Liver (tissue), 9 donors: ENCODE measurements around the gene ACO2. TPM values are rescaled to one million over a fixed set of nuclear protein-coding genes. Genes with fewer than 3 reads are reported as not detected.

Experiments
- DNase-seq: peaks from one replicate; pipeline ENCODE4 v3.0.0-alpha.2; 2017; ENCODE audit warnings: low spot score
- H3K27ac ChIP-seq, 2 donors: one replicate each; pipeline ENCODE4 v1.7.0; 2013; ENCODE audit warnings: inconsistent platforms in 2 of 2, low read length in 2 of 2, control low read depth in 1 of 2, low read depth in 1 of 2, mild to moderate bottlenecking in 1 of 2
- H3K27me3 ChIP-seq, 4 donors: one replicate each; pipeline versions ENCODE4 v1.6.1 to v1.7.0; 2013; ENCODE audit warnings: low read length in 3 of 4, inconsistent platforms in 1 of 4, mild to moderate bottlenecking in 1 of 4, moderate library complexity in 1 of 4; ENCODE audit not compliant: control insufficient read depth in 4 of 4, insufficient read depth in 4 of 4
- H3K36me3 ChIP-seq, 4 donors: one replicate each; pipeline versions ENCODE4 v1.6.1 to v1.7.0; 2013; ENCODE audit warnings: low read length in 3 of 4, mild to moderate bottlenecking in 3 of 4, low read depth in 1 of 4, moderate library complexity in 1 of 4; ENCODE audit not compliant: control insufficient read depth in 4 of 4, insufficient read depth in 3 of 4
- H3K4me1 ChIP-seq, 4 donors: one replicate each; pipeline versions ENCODE4 v1.6.1 to v1.7.0; 2013; ENCODE audit warnings: low read length in 3 of 4, mild to moderate bottlenecking in 3 of 4, moderate library complexity in 1 of 4; ENCODE audit not compliant: control insufficient read depth in 4 of 4, insufficient read depth in 4 of 4
- H3K4me3 ChIP-seq, 3 donors: one replicate each; pipeline versions ENCODE4 v1.6.1 to v1.7.0; 2013; ENCODE audit warnings: low read length in 3 of 3, control low read depth in 1 of 3, low read depth in 1 of 3, mild to moderate bottlenecking in 1 of 3
- H3K9ac ChIP-seq, 2 donors: one replicate each; pipeline ENCODE4 v1.7.0; 2013; ENCODE audit warnings: low read length in 2 of 2, mild to moderate bottlenecking in 2 of 2, moderate library complexity in 2 of 2, control low read depth in 1 of 2, low read depth in 1 of 2
- H3K9me3 ChIP-seq, 4 donors: one replicate each; pipeline versions ENCODE4 v1.6.1 to v1.7.0; 2013; ENCODE audit warnings: low read length in 3 of 4; ENCODE audit not compliant: control insufficient read depth in 4 of 4
- ATF3 ChIP-seq: IDR thresholded peaks from 2 replicates; pipeline ENCODE4 v1.6.1; 2016; ENCODE audit warnings: antibody characterized with exemption
- CTCF ChIP-seq: fragments of 150-350 bp; IDR thresholded peaks from 2 replicates; pipeline ENCODE4 v1.5.1; 2017; ENCODE audit warnings: improper control_type of control experiment, low read depth, low read length; ENCODE audit not compliant: missing input control
- EGR1 ChIP-seq, 2 donors: IDR thresholded peaks; 2 replicates each; pipeline ENCODE4 v1.6.1; 2016 to 2018; ENCODE audit warnings: antibody characterized with exemption in 2 of 2, low read depth in 2 of 2
- FOXA1 ChIP-seq: IDR thresholded peaks from 2 replicates; pipeline ENCODE4 v1.6.1; 2016; ENCODE audit warnings: antibody characterized with exemption
- FOXA2 ChIP-seq: IDR thresholded peaks from 2 replicates; pipeline ENCODE4 v1.6.1; 2016; ENCODE audit warnings: antibody characterized with exemption
- GABPA ChIP-seq, 2 donors: IDR thresholded peaks in 1 of 2; conservative IDR thresholded peaks in 1 of 2; 2 replicates each; pipeline ENCODE4 v1.6.1; 2016; ENCODE audit warnings: antibody characterized with exemption in 2 of 2, mild to moderate bottlenecking in 1 of 2, moderate library complexity in 1 of 2
- HNF4A ChIP-seq, 2 donors: conservative IDR thresholded peaks; 2 replicates each; pipeline ENCODE4 v1.6.1; 2016; ENCODE audit warnings: antibody characterized with exemption in 2 of 2, mild to moderate bottlenecking in 2 of 2
- HNF4G ChIP-seq: IDR thresholded peaks from 2 replicates; pipeline ENCODE4 v1.6.1; 2016; ENCODE audit warnings: antibody characterized with exemption
- JUND ChIP-seq, 2 donors: IDR thresholded peaks; 2 replicates each; pipeline ENCODE4 v1.6.1; 2016; ENCODE audit warnings: antibody characterized with exemption in 2 of 2
- MAX ChIP-seq: IDR thresholded peaks from 2 replicates; pipeline ENCODE4 v1.6.1; 2016; ENCODE audit warnings: antibody characterized with exemption
- NR2F2 ChIP-seq: IDR thresholded peaks from 2 replicates; pipeline ENCODE4 v1.6.1; 2016; ENCODE audit warnings: antibody characterized with exemption
- RAD21 ChIP-seq, 2 donors: IDR thresholded peaks; 2 replicates each; pipeline ENCODE4 v1.6.1; 2016; ENCODE audit warnings: antibody characterized with exemption in 2 of 2, mild to moderate bottlenecking in 2 of 2
- REST ChIP-seq: IDR thresholded peaks from 2 replicates; pipeline ENCODE4 v1.6.1; 2016; ENCODE audit warnings: antibody characterized with exemption, mild to moderate bottlenecking
- RXRA ChIP-seq, 2 donors: IDR thresholded peaks; 2 replicates each; pipeline ENCODE4 v1.6.1; 2017 to 2018; ENCODE audit warnings: antibody characterized with exemption in 2 of 2, mild to moderate bottlenecking in 1 of 2
- SP1 ChIP-seq: IDR thresholded peaks from 2 replicates; pipeline ENCODE4 v1.6.1; 2018; ENCODE audit warnings: antibody characterized with exemption, mild to moderate bottlenecking
- TAF1 ChIP-seq: conservative IDR thresholded peaks from 2 replicates; pipeline ENCODE4 v1.6.1; 2016; ENCODE audit warnings: antibody characterized with exemption, mild to moderate bottlenecking
- YY1 ChIP-seq: IDR thresholded peaks from 2 replicates; pipeline ENCODE4 v1.6.1; 2016; ENCODE audit warnings: antibody characterized with exemption, mild to moderate bottlenecking
- ZBTB33 ChIP-seq: IDR thresholded peaks from 2 replicates; pipeline ENCODE4 v1.6.1; 2016; ENCODE audit warnings: antibody characterized with exemption
- WGBS: extraction: QIAGEN DNeasy Blood & Tissue Kit; methylation state at CpG from one replicate; pipeline ENCODE4 v1.1.7; 2013; 5-methylcytosine and 5-hydroxymethylcytosine counted together
- polyA plus RNA-seq, 2 donors: library from polyadenylated mRNA; stranded (reverse) in 1 of 2; unstranded in 1 of 2; fragments of 200-250 nt in 1 of 2; fragments of >200 nt in 1 of 2; fragmentation: Nextera tagmentation in 1 of 2; extraction: Ambion mirVana in 1 of 2; gene quantifications; one replicate each; pipeline versions ENCODE4 v1.2.1 to v1.2.3, GENCODE V29; 2013 to 2015
- total RNA-seq, 2 donors: library from RNA; depleted of rRNA; stranded (reverse); fragments of >200 nt; gene quantifications; one replicate each; pipeline ENCODE4 v1.2.3, GENCODE V29; 2014
- donor health status: healthy.
- donor health status: healthy.
- donor health status: healthy.
- donor health status: healthy.
- donor health status: healthy.

ACO2 gene
- total and polyA plus RNA-seq, 4 donors, result 45.3 to 76.1 (median 68.9) TPM

GRCh38 chr22:41530890-41531714 lies 62.2 kb downstream of the ACO2 start:
- 86% methylated on average over 18 of the region's 18 CpGs for WGBS
- Histone ChIP-seq H3K9ac (no peak overlapping the region), H3K27me3 (no peaks in the 10 kb centered on the region), H3K4me3 (no peak overlapping the region), H3K9me3 (no peaks in the 10 kb centered on the region), H3K4me1 (peaks cover 0 to 6% (median 3%) of the 10 kb centered on the region in 4 donors), H3K36me3 (peaks cover 18 to 57% (median 20%) of the 10 kb centered on the region in 4 donors), H3K27ac (no peak overlapping the region)
- TF ChIP-seq YY1 (no peak), ZBTB33 (no peak), CTCF (no peak)
- DNase-seq, result no peak

GRCh38 chr22:41531715-41532477 lies 63.0 kb downstream of the ACO2 start:
- 90% methylated on average over 17 of the region's 17 CpGs for WGBS
- DNase-seq, result no peak

More at GRCh38 chr22:41531715-41532477, 63.0 kb downstream of the ACO2 start:
- Histone ChIP-seq H3K9ac (no peak overlapping the region), H3K4me1 (peaks cover 0 to under 1% (median 0%) of the 10 kb centered on the region in 4 donors), H3K9me3 (no peaks in the 10 kb centered on the region), H3K36me3 (peaks cover 13 to 52% (median 17%) of the 10 kb centered on the region in 4 donors), H3K27me3 (no peaks in the 10 kb centered on the region), H3K4me3 (no peak overlapping the region), H3K27ac (no peak overlapping the region)
- TF ChIP-seq ZBTB33 (no peak), RAD21 (IDR thresholded peaks at IDR 0.05) (no peak), MAX (no peak), REST (no peak), FOXA1 (no peak), YY1 (no peak), HNF4A (conservative IDR thresholded peaks at IDR 0.05) (no peak), NR2F2 (no peak), TAF1 (no peak), HNF4G (no peak), EGR1 (IDR thresholded peaks at IDR 0.05; ENCODE audit: low read depth in 2 of 2) (no peak), GABPA (IDR thresholded peaks at IDR 0.05 in 1 of 2, conservative IDR thresholded peaks at IDR 0.05 in 1 of 2) (no peak), FOXA2 (no peak), JUND (IDR thresholded peaks at IDR 0.05) (no peak), ATF3 (no peak), SP1 (no peak), RXRA (IDR thresholded peaks at IDR 0.05) (no peak), CTCF (no peak)
